ENCODE measurements around the gene VAC14.

DNA sequence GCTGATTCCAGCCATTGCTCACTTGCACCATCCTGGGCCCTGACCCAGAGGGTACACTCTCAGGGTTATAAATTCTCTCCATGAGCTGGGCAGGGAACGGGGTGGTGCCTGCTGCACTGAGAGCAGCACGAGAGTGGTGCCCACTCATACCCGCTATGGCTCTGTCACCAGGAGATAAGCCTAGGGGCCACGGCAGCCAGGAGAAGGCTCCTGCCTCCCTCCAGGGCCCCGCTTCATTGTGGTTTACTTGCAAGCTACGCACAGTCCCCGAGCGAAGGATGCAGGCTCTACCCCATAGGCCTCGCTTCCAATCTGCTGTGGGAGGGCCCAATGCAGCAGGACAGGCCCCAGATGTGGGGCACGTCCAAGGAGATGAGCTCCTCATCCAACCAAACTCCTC, 48.5 kb downstream of the VAC14 start:
- TF ChIP-seq, protein P1, sequence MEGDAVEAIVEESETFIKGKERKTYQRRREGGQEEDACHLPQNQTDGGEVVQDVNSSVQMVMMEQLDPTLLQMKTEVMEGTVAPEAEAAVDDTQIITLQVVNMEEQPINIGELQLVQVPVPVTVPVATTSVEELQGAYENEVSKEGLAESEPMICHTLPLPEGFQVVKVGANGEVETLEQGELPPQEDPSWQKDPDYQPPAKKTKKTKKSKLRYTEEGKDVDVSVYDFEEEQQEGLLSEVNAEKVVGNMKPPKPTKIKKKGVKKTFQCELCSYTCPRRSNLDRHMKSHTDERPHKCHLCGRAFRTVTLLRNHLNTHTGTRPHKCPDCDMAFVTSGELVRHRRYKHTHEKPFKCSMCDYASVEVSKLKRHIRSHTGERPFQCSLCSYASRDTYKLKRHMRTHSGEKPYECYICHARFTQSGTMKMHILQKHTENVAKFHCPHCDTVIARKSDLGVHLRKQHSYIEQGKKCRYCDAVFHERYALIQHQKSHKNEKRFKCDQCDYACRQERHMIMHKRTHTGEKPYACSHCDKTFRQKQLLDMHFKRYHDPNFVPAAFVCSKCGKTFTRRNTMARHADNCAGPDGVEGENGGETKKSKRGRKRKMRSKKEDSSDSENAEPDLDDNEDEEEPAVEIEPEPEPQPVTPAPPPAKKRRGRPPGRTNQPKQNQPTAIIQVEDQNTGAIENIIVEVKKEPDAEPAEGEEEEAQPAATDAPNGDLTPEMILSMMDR (IDR thresholded peaks at IDR 0.05): no peak
- TF ChIP-seq POLR2A (IDR thresholded peaks at IDR 0.05): no peak

All from esophagus squamous epithelium (tissue), 4 donors.